Body of pancreas (tissue), 4 donors: Measurements from ENCODE around the gene A2M. TPM values are rescaled to one million over a fixed set of nuclear protein-coding genes. Genes with fewer than 3 reads are reported as not detected.

Source experiments
- ATAC-seq: fragments of 150-250 bp; one replicate; pipeline ENCODE4 v1.9.1; 2016
- DNase-seq, 4 donors: peaks; one replicate each; pipeline ENCODE4 v3.0.0-alpha.2; 2019
- H3K27ac ChIP-seq, 4 donors: fragments of 200-600 bp; sonication (generic); 1 replicate in 3 of 4; 2 replicates in 1 of 4; pipeline versions ENCODE4 v1.5.1 to v1.6.1; 2016 to 2019; ENCODE audit warnings: mild to moderate bottlenecking in 1 of 4, mixed read lengths in 1 of 4, moderate library complexity in 1 of 4
- H3K27me3 ChIP-seq, 2 donors: fragments of 200-600 bp; sonication (generic); one replicate each; pipeline ENCODE4 v1.6.0; 2016; ENCODE audit warnings: mild to moderate bottlenecking in 1 of 2
- H3K36me3 ChIP-seq, 2 donors: fragments of 200-600 bp; sonication (generic); replicated peaks in 1 of 2; 2 replicates each; pipeline ENCODE4 v1.5.1; 2016; ENCODE audit warnings: low read depth in 2 of 2; ENCODE audit not compliant: insufficient read depth in 1 of 2
- H3K4me1 ChIP-seq: fragments of 200-600 bp; sonication (generic); one replicate; pipeline ENCODE4 v1.6.0; 2016
- H3K4me3 ChIP-seq, 2 donors: fragments of 200-600 bp; sonication (generic); 1 replicate in 1 of 2; 2 replicates in 1 of 2; pipeline ENCODE4 v1.5.1; 2016 to 2019
- H3K9me3 ChIP-seq, 3 donors: fragments of 200-600 bp; sonication (generic); 1 replicate in 2 of 3; 2 replicates in 1 of 3; pipeline ENCODE4 v1.5.1; 2016
- CTCF ChIP-seq, 7 experiments: fragments of 450-650 bp in 4 of 7; fragments of 200-600 bp in 3 of 7; sonication (generic) in 3 of 7; IDR thresholded peaks; one replicate each; pipeline ENCODE4 v1.5.1; 2016 to 2019; ENCODE audit warnings: antibody characterized with exemption in 7 of 7
- POLR2A ChIP-seq, 3 donors: fragments of 450-650 bp; IDR thresholded peaks; one replicate each; pipeline ENCODE4 v1.6.1; 2016; ENCODE audit warnings: antibody characterized with exemption in 3 of 3, mild to moderate bottlenecking in 2 of 3
- WGBS, 2 donors: methylation state at CpG; one replicate each; pipeline ENCODE4 v1.1.5; 2017; 5-methylcytosine and 5-hydroxymethylcytosine counted together
- intact Hi-C: fragments of 100-400 bp; cut with DNase I; formaldehyde crosslinking; loops from one replicate; pipeline ENCODE4 v1.15.1; 2023
- total RNA-seq, 2 donors: library from RNA; depleted of rRNA; stranded (reverse); fragments of >200 nt; gene quantifications; one replicate each; pipeline ENCODE4 v1.1.0, GENCODE V29; 2016

Gene A2M
- total RNA-seq, 2 donors from 2014 or later: 97.3 to 102 TPM

- no peak overlapping the region for H3K27ac ChIP-seq
- H3K27me3 ChIP-seq: no peaks in the 10 kb centered on the region
- H3K36me3 ChIP-seq: no peaks in the 10 kb centered on the region
- H3K4me1 ChIP-seq: peaks cover 8% of the 10 kb centered on the region
- ATAC-seq: no peak
- DNase-seq: no peak
- TF ChIP-seq CTCF (IDR thresholded peaks at IDR 0.05) (no peak), POLR2A (IDR thresholded peaks at IDR 0.05) (no peak)
- no peak overlapping the region for H3K4me3 ChIP-seq
- intact Hi-C loops: no loop called here
- no peaks in the 10 kb centered on the region for H3K9me3 ChIP-seq
- 72 to 88% methylated on average over 14 of the region's 14 CpGs for WGBS, 2 donors
These were observed 8.2 kb upstream of the A2M start for GRCh38 chr12:9123781-9124382.

GRCh38 chr12:9122091-9122609 is 6.4 kb upstream of the A2M start:
- H3K4me3 ChIP-seq: no peak overlapping the region
- H3K27ac ChIP-seq: peak overlapping the region in 1 of 4 donors; percentile 3
- H3K27me3 ChIP-seq: no peaks in the 10 kb centered on the region
- no peaks in the 10 kb centered on the region for H3K36me3 ChIP-seq
- DNase-seq (no peak), ATAC-seq (no peak)
- intact Hi-C loops: no loop called here
- 12 to 16% methylated on average over 3 of the region's 3 CpGs for WGBS, 2 donors
- TF ChIP-seq CTCF (IDR thresholded peaks at IDR 0.05) (no peak), POLR2A (IDR thresholded peaks at IDR 0.05) (no peak)
- H3K9me3 ChIP-seq: no peaks in the 10 kb centered on the region
- H3K4me1 ChIP-seq: peaks cover 8% of the 10 kb centered on the region

DNA sequence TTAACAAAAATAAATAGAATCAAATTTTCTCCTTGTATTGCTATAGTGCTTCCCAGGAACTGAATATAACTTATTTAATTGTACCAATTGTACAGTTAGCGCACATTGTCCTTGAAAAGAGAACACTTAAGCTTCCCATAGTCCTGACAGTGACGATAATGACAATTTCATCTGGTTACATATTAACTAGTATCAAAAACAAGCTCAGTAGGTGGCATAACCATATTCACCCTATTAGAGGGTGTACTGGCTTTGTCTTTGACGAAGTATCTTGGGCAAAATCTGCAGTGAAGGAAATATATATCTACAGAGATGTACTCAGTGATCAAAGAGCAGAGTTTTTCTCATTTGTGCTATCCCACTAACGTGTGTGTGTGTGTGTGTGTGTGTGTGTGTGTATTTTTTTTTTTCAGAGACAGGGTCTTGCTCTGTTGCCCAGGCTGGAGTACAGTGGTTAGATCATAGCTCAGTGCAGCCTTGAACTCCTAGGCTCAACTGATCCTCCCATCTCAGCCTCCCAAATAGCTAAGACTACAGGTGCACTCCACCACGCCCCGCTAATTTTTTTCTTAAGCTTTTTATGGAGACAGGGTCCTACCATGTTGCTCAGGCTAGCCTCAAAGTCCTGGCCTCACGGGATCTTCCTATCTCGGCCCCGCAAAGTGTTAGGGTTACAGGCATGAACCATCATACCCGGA is 4.9 kb upstream of the A2M start:
- Histone ChIP-seq H3K9me3 (no peaks in the 10 kb centered on the region), H3K36me3 (no peaks in the 10 kb centered on the region), H3K27ac (no peak overlapping the region), H3K4me3 (no peak overlapping the region), H3K27me3 (no peaks in the 10 kb centered on the region), H3K4me1 (peaks cover 8% of the 10 kb centered on the region)
- ATAC-seq: no peak
- intact Hi-C loops: no loop called here
- DNase-seq: no peak
- TF ChIP-seq POLR2A (IDR thresholded peaks at IDR 0.05) (no peak), CTCF (IDR thresholded peaks at IDR 0.05) (no peak)
- 76 to 83% methylated on average over 10 of the region's 10 CpGs for WGBS, 2 donors

DNA sequence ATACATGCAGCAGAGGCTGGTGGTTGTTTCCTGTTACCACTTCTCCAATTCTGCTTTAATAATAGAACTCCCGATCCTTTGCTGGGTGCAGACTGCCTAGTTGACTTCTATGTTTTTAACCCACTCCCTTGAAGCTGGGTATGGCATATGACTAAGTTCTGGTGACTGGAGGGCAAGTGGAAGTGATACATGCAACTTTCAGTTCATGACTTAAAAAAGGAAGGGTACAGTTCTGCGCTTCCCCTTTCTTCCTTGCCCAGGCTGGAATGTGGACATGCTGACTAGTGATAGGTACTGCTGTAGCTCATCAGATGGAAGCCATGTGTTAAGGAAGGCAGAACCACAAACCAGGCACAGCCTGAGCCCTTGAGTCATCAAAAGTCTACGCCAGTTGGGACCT is 2.4 kb upstream of the A2M start:
- Histone ChIP-seq H3K36me3 (no peaks in the 10 kb centered on the region), H3K4me1 (peaks cover 8% of the 10 kb centered on the region), H3K4me3 (no peak overlapping the region), H3K27me3 (no peaks in the 10 kb centered on the region), H3K27ac (peak overlapping the region in 1 of 4 donors; percentile 59), H3K9me3 (no peaks in the 10 kb centered on the region)
- DNase-seq (peak in 1 of 4 donors; percentile 67), ATAC-seq (no peak)
- 79 to 85% methylated on average over 3 of the region's 3 CpGs for WGBS, 2 donors
- intact Hi-C loops: no loop called here
- TF ChIP-seq CTCF (IDR thresholded peaks at IDR 0.05) (no peak), POLR2A (IDR thresholded peaks at IDR 0.05) (peak in 1 of 3 donors; percentile 11)
